ENCODE data around the gene TFEB.

Gene TFEB

DNA sequence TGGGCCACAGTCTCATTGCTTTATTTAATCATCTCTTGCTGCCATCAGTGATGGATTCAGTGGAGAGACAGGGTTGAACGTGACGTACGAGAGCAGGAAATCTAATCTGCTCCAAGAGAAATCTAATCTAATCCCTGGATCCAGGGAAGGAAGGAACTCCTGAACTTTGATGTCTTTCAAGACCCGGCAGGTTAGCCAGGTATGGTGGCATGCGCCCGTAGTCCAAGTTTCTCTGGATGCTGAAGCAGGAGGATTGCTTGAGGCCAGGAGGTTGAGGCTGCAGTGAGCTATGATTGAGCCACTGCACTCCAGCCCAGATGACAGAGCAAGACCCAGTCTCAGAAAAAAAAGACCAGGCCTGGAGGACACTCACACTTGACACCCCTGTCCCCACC, 23.2 kb upstream of the TFEB start:
- no peak overlapping the region for H2BK15ac ChIP-seq (replicated peaks; ENCODE audit: low read depth)
- no peak overlapping the region for H3K4me3 ChIP-seq (ENCODE audit: low read length)
- H3K79me2 ChIP-seq (ENCODE audit: control insufficient read depth, insufficient read depth, low read length), result no peaks in the 10 kb centered on the region
- H3K9ac ChIP-seq (ENCODE audit: low read length), result no peak overlapping the region
- H4K5ac ChIP-seq (ENCODE audit: low read length), result no peak overlapping the region
- no peak for DNase-seq
- H3K18ac ChIP-seq (ENCODE audit: low read length), result no peak overlapping the region
- WGBS (ENCODE audit: extremely low coverage, insufficient coverage, low lambda C conversion rate), result no CpG with 5 or more reads among the region's 6 CpGs
- H3K56ac ChIP-seq (ENCODE audit: low read length), result no peak overlapping the region
- no peak overlapping the region for H2AK5ac ChIP-seq (ENCODE audit: low read length)
- H3K79me1 ChIP-seq (ENCODE audit: low read length), result no peaks in the 10 kb centered on the region
- H3K27ac ChIP-seq (ENCODE audit: low read depth, low read length), result no peak overlapping the region
- no peak overlapping the region for H3K4ac ChIP-seq (ENCODE audit: low read depth, low read length)
- no peak overlapping the region for H3K23ac ChIP-seq (ENCODE audit: low read length)
- no peak overlapping the region for H2BK120ac ChIP-seq (ENCODE audit: low read depth, low read length)
- H3K4me2 ChIP-seq (ENCODE audit: low read length), result no peak overlapping the region
- H2BK5ac ChIP-seq (ENCODE audit: low read length), result no peak overlapping the region
- no peaks in the 10 kb centered on the region for H3K36me3 ChIP-seq (ENCODE audit: control insufficient read depth, insufficient read depth, low read length)
- H4K8ac ChIP-seq (ENCODE audit: low read depth, low read length), result no peak overlapping the region
- H3K27me3 ChIP-seq (ENCODE audit: insufficient read depth, low read length, poor library complexity), result no peaks in the 10 kb centered on the region
- H3K4me1 ChIP-seq (ENCODE audit: control insufficient read depth, low read depth, low read length), result no peaks in the 10 kb centered on the region

DNA sequence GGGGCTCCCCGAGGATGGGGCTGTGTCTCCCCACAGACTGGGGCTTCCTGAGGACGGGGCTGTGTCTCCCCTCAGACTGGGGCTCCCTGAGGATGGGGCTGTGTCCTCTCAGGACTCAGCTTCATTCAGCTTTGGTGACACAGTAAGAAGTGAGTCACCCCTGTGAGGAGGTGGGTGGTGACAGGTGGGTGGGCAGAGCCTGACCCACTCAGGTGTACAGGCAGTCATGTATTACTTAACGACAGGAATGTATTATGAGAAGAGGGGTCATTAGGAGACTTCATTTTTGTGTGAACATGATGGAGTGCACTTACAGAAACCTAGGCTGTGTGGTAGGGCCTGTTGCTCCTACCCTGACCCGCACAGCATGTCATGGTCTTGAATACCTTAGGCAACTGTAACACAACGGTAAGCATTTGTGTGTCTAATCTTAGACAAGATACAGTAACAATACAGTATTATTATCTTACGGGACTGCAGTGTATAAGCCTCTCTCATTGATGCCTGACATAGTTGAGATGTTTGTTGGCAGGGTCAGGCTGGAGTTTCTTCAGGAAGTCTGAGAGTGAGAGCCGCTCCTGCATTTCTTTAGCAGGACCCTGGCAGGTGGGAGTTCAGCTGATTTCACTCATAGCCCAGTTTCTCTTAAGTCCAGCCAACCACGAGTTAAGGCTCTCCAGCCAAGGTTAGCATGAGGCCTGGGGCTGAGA, 22.7 kb upstream of the TFEB start:
- H4K5ac ChIP-seq (ENCODE audit: low read length), result no peak overlapping the region
- no peak overlapping the region for H2AK5ac ChIP-seq (ENCODE audit: low read length)
- H3K4me1 ChIP-seq (ENCODE audit: control insufficient read depth, low read depth, low read length), result no peaks in the 10 kb centered on the region
- H3K36me3 ChIP-seq (ENCODE audit: control insufficient read depth, insufficient read depth, low read length), result no peaks in the 10 kb centered on the region
- no CpG with 5 or more reads among the region's 8 CpGs for WGBS (ENCODE audit: extremely low coverage, insufficient coverage, low lambda C conversion rate)
- no peak overlapping the region for H3K18ac ChIP-seq (ENCODE audit: low read length)
- H3K4ac ChIP-seq (ENCODE audit: low read depth, low read length), result no peak overlapping the region
- H3K27ac ChIP-seq (ENCODE audit: low read depth, low read length), result no peak overlapping the region
- H2BK15ac ChIP-seq (replicated peaks; ENCODE audit: low read depth), result no peak overlapping the region
- no peak overlapping the region for H3K4me3 ChIP-seq (ENCODE audit: low read length)
- H3K56ac ChIP-seq (ENCODE audit: low read length), result no peak overlapping the region
- H2BK5ac ChIP-seq (ENCODE audit: low read length), result no peak overlapping the region
- H3K4me2 ChIP-seq (ENCODE audit: low read length), result no peak overlapping the region
- H3K79me2 ChIP-seq (ENCODE audit: control insufficient read depth, insufficient read depth, low read length), result no peaks in the 10 kb centered on the region
- no peak overlapping the region for H3K23ac ChIP-seq (ENCODE audit: low read length)
- H4K8ac ChIP-seq (ENCODE audit: low read depth, low read length), result no peak overlapping the region
- no peak overlapping the region for H2BK120ac ChIP-seq (ENCODE audit: low read depth, low read length)
- H3K79me1 ChIP-seq (ENCODE audit: low read length), result no peaks in the 10 kb centered on the region
- DNase-seq, result peak; percentile 14
- no peak overlapping the region for H3K9ac ChIP-seq (ENCODE audit: low read length)
- no peaks in the 10 kb centered on the region for H3K27me3 ChIP-seq (ENCODE audit: insufficient read depth, low read length, poor library complexity)

DNA sequence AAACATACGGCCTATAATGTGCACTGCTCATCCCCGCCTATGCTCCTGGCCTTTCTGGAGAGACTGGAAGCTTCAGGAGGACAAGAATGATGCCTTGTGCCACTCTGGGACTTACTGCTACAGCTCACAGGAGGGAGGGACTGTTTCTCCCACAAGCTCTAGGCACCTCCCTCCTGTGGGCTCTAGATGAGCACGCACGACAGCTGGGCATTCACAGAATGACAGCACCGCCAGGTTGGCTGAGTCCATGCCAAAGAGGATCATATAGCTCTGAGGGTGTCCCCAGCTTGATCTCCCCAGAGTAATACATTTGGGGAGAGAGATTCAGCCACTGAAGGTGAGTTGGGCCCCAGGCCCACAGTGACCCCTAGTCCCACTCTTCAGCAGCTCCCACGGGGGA, 21.9 kb upstream of the TFEB start:
- Histone ChIP-seq H3K4me1 (ENCODE audit: control insufficient read depth, low read depth, low read length) (no peaks in the 10 kb centered on the region), H3K4me2 (ENCODE audit: low read length) (no peak overlapping the region), H3K9ac (ENCODE audit: low read length) (no peak overlapping the region), H3K4ac (ENCODE audit: low read depth, low read length) (no peak overlapping the region), H4K5ac (ENCODE audit: low read length) (no peak overlapping the region), H2BK5ac (ENCODE audit: low read length) (no peak overlapping the region), H3K4me3 (ENCODE audit: low read length) (no peak overlapping the region), H3K23ac (ENCODE audit: low read length) (no peak overlapping the region), H2BK15ac (replicated peaks; ENCODE audit: low read depth) (no peak overlapping the region), H3K56ac (ENCODE audit: low read length) (no peak overlapping the region), H3K27me3 (ENCODE audit: insufficient read depth, low read length, poor library complexity) (no peaks in the 10 kb centered on the region), H2BK120ac (ENCODE audit: low read depth, low read length) (no peak overlapping the region), H4K8ac (ENCODE audit: low read depth, low read length) (no peak overlapping the region), H3K18ac (ENCODE audit: low read length) (no peak overlapping the region), H3K36me3 (ENCODE audit: control insufficient read depth, insufficient read depth, low read length) (no peaks in the 10 kb centered on the region), H3K79me2 (ENCODE audit: control insufficient read depth, insufficient read depth, low read length) (no peaks in the 10 kb centered on the region), H2AK5ac (ENCODE audit: low read length) (no peak overlapping the region), H3K79me1 (ENCODE audit: low read length) (no peaks in the 10 kb centered on the region), H3K27ac (ENCODE audit: low read depth, low read length) (no peak overlapping the region)
- no CpG with 5 or more reads among the region's 6 CpGs for WGBS (ENCODE audit: extremely low coverage, insufficient coverage, low lambda C conversion rate)
- no peak for DNase-seq

DNA sequence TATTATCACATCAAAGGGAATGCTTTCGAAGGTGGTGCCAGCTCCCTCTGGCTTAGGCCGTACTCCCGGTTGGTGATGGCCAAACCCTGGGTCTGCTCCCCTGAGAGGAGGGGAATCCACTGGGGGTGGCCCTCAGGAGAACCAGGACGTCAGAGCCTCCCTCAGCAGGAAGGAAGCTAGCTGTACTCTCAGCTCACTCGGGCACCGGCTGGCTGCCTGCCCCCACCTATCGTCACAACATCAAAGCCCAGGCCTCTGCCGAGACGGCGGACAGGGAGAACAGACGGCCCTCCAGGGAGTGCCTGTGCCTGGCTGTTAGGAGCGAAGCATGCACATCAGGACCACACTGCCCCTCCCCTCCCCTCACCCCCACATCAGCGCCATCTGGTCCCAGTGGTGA, 20.9 kb upstream of the TFEB start:
- H3K18ac ChIP-seq (ENCODE audit: low read length), result no peak overlapping the region
- no peak overlapping the region for H3K56ac ChIP-seq (ENCODE audit: low read length)
- H3K4me2 ChIP-seq (ENCODE audit: low read length), result no peak overlapping the region
- no peak overlapping the region for H2AK5ac ChIP-seq (ENCODE audit: low read length)
- no peak overlapping the region for H2BK5ac ChIP-seq (ENCODE audit: low read length)
- H3K9ac ChIP-seq (ENCODE audit: low read length), result no peak overlapping the region
- no peaks in the 10 kb centered on the region for H3K36me3 ChIP-seq (ENCODE audit: control insufficient read depth, insufficient read depth, low read length)
- H3K79me1 ChIP-seq (ENCODE audit: low read length), result no peaks in the 10 kb centered on the region
- no peak overlapping the region for H3K4me3 ChIP-seq (ENCODE audit: low read length)
- H4K8ac ChIP-seq (ENCODE audit: low read depth, low read length), result no peak overlapping the region
- H3K27me3 ChIP-seq (ENCODE audit: insufficient read depth, low read length, poor library complexity), result no peaks in the 10 kb centered on the region
- no peak for DNase-seq
- H2BK120ac ChIP-seq (ENCODE audit: low read depth, low read length), result no peak overlapping the region
- H3K23ac ChIP-seq (ENCODE audit: low read length), result no peak overlapping the region
- no CpG with 5 or more reads among the region's 13 CpGs for WGBS (ENCODE audit: extremely low coverage, insufficient coverage, low lambda C conversion rate)
- no peaks in the 10 kb centered on the region for H3K79me2 ChIP-seq (ENCODE audit: control insufficient read depth, insufficient read depth, low read length)
- H3K4me1 ChIP-seq (ENCODE audit: control insufficient read depth, low read depth, low read length), result no peaks in the 10 kb centered on the region
- no peak overlapping the region for H3K4ac ChIP-seq (ENCODE audit: low read depth, low read length)
- no peak overlapping the region for H2BK15ac ChIP-seq (replicated peaks; ENCODE audit: low read depth)
- H4K5ac ChIP-seq (ENCODE audit: low read length), result no peak overlapping the region
- no peak overlapping the region for H3K27ac ChIP-seq (ENCODE audit: low read depth, low read length)

DNA sequence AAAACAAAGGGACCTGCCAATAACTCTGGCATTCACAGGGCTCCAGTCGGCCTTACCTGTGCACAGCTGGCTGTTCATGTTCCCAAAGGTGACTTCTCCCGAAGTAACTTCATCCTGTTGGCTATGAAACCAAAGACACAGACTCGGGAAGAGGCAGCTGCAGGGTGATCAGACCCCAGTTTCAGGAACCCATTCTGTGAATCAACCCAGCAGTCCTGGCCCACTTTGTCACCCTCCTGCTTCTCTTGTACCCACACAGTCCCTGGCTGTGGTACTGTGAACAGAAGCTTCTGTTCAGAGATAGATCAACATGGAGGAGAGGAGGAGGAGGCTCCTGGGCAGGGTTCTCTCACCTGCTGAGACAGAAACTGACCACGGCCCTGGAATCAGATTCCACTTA, 20.5 kb upstream of the TFEB start:
- DNase-seq, result no peak
- Histone ChIP-seq H4K5ac (ENCODE audit: low read length) (no peak overlapping the region), H3K56ac (ENCODE audit: low read length) (no peak overlapping the region), H3K23ac (ENCODE audit: low read length) (no peak overlapping the region), H3K79me1 (ENCODE audit: low read length) (no peaks in the 10 kb centered on the region), H2BK15ac (replicated peaks; ENCODE audit: low read depth) (no peak overlapping the region), H3K4me1 (ENCODE audit: control insufficient read depth, low read depth, low read length) (no peaks in the 10 kb centered on the region), H3K4me3 (ENCODE audit: low read length) (no peak overlapping the region), H2AK5ac (ENCODE audit: low read length) (no peak overlapping the region), H2BK5ac (ENCODE audit: low read length) (no peak overlapping the region), H3K27me3 (ENCODE audit: insufficient read depth, low read length, poor library complexity) (no peaks in the 10 kb centered on the region), H3K27ac (ENCODE audit: low read depth, low read length) (no peak overlapping the region), H3K36me3 (ENCODE audit: control insufficient read depth, insufficient read depth, low read length) (no peaks in the 10 kb centered on the region), H2BK120ac (ENCODE audit: low read depth, low read length) (no peak overlapping the region), H3K4ac (ENCODE audit: low read depth, low read length) (no peak overlapping the region), H3K79me2 (ENCODE audit: control insufficient read depth, insufficient read depth, low read length) (no peaks in the 10 kb centered on the region), H4K8ac (ENCODE audit: low read depth, low read length) (no peak overlapping the region), H3K9ac (ENCODE audit: low read length) (no peak overlapping the region), H3K18ac (ENCODE audit: low read length) (no peak overlapping the region), H3K4me2 (ENCODE audit: low read length) (no peak overlapping the region)
- no CpG with 5 or more reads among the region's 4 CpGs for WGBS (ENCODE audit: extremely low coverage, insufficient coverage, low lambda C conversion rate)

DNA sequence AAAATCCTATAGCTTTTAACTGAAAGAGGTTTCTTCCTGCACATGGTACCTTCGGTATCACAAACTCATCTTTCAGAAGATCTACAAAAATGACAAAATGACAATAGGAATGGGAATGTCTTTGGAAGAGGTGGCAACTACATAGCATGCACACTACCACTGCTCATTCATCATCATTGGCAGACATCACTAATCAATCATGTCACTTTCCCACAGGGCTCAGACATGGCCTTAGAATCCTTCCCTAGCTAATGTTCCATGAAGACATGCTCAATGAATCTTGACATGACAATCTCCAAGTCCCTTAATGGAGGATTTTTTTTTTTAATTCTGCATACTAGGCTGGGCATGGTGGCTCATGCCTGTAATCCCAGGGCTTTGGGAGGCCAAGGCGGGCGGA, 15.0 kb upstream of the TFEB start:
- H4K8ac ChIP-seq (ENCODE audit: low read depth, low read length), result no peak overlapping the region
- no peak overlapping the region for H2AK5ac ChIP-seq (ENCODE audit: low read length)
- no peak overlapping the region for H3K4me2 ChIP-seq (ENCODE audit: low read length)
- H3K4me1 ChIP-seq (ENCODE audit: control insufficient read depth, low read depth, low read length), result no peaks in the 10 kb centered on the region
- DNase-seq, result no peak
- H3K9ac ChIP-seq (ENCODE audit: low read length), result no peak overlapping the region
- no peaks in the 10 kb centered on the region for H3K79me1 ChIP-seq (ENCODE audit: low read length)
- H3K4me3 ChIP-seq (ENCODE audit: low read length), result no peak overlapping the region
- H3K18ac ChIP-seq (ENCODE audit: low read length), result no peak overlapping the region
- no peaks in the 10 kb centered on the region for H3K36me3 ChIP-seq (ENCODE audit: control insufficient read depth, insufficient read depth, low read length)
- no peak overlapping the region for H3K56ac ChIP-seq (ENCODE audit: low read length)
- H3K27me3 ChIP-seq (ENCODE audit: insufficient read depth, low read length, poor library complexity), result no peaks in the 10 kb centered on the region
- H3K79me2 ChIP-seq (ENCODE audit: control insufficient read depth, insufficient read depth, low read length), result no peaks in the 10 kb centered on the region
- H2BK15ac ChIP-seq (replicated peaks; ENCODE audit: low read depth), result no peak overlapping the region
- no peak overlapping the region for H4K5ac ChIP-seq (ENCODE audit: low read length)
- H3K4ac ChIP-seq (ENCODE audit: low read depth, low read length), result no peak overlapping the region
- H3K23ac ChIP-seq (ENCODE audit: low read length), result no peak overlapping the region
- no peak overlapping the region for H3K27ac ChIP-seq (ENCODE audit: low read depth, low read length)
- no peak overlapping the region for H2BK120ac ChIP-seq (ENCODE audit: low read depth, low read length)
- H2BK5ac ChIP-seq (ENCODE audit: low read length), result no peak overlapping the region
- WGBS (ENCODE audit: extremely low coverage, insufficient coverage, low lambda C conversion rate), result no CpG with 5 or more reads among the region's 3 CpGs

Measured in mesendoderm (in vitro differentiated cells).